ENCODE data around the gene HRC.
"Not testable (repeated sequence)": the region's sequence is repeated elsewhere in the genome, so short reads cannot be mapped to it uniquely, and the experiment has no call there.

Gene HRC

DNA sequence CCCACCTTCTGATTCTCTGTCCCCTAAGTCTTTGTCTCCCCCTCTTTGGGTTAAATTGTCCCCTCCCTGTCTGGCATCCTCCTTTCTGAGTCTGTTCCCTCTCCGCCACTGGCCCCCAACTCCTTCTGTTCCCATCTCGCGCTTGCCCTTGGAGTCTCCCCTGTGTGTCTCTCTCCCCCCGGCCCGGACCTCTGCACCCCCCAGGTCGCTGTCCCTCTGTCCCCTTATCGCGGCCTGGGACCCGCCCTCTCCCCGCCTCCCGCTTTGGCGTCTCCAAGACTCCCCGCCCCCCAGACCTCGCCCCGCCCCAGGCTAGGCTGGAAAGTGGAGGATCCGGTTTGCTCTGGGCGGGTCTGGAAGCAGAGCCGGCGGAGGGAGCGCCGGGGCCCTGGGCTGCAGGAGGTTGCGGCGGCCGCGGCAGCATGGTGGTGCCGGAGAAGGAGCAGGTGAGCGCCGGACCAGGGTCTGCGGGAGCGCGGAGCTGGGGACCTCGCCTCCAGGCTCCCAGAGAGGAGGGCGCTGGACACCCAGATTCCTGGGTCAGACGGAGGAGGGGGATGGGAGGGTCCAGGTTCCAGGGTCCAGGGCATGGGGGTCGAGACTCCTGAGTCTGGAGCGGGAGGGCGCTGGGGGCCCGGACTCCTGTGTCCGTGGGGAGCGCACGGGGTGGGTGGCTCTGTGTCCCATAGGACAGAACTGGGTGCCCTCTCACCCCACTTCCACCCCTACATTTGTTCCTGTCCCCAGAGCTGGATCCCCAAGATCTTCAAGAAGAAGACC lies 2.4 kb upstream of the HRC start, which contains the start of gene TRPM4:
Gene TRPM4, plus strand, starts transcription at position 348 of the 780 bp plus-strand sequence. Its CDS starts 75 bp downstream, at position 423.
- no peak for DNase-seq

DNA sequence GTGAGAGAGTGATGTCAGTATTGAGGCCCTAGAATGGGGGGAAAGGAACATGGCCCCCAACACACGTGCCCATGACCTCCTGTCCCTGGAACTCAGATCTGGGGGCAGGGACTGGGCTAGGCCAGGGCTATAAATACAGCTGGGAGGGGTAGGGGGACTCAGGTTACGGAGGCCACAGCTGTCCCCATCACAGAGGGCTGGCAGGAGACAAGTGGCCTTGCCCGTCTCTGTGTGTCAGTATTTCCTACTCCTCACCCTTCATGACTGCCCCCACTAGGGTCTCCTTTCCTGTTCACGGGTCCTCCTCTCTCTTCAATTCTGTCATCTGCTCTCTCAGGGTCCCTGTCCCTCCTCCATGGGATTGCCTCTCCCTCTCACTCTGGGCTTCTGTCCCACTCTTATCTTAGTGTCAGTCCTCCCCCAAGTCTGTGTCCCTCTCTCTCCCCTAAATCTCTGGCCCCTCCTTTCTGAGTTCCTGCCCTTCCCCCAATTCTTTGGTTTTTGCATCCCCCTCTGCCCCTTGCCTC lies 687 bp upstream of the HRC start:
- no peak for DNase-seq

DNA sequence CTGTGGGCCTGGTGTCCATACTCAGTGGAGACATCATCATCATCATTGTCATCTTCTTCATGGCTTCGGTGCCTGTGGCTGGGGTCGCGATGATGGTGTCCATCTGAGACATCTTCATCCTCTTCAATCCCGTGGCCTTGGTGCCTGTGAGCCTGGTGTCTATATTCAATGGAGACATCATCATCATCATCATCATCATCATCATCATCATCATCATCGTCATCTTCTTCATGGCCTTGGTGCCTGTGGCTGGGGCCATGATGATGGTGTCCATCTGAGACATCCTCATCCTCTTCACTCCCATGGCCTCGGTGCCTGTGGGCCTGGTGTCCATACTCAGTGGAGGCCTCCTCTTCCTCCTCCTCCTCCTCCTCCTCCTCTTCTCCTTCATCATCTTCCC lies 917 bp downstream of the HRC start:
- no peak for DNase-seq

DNA sequence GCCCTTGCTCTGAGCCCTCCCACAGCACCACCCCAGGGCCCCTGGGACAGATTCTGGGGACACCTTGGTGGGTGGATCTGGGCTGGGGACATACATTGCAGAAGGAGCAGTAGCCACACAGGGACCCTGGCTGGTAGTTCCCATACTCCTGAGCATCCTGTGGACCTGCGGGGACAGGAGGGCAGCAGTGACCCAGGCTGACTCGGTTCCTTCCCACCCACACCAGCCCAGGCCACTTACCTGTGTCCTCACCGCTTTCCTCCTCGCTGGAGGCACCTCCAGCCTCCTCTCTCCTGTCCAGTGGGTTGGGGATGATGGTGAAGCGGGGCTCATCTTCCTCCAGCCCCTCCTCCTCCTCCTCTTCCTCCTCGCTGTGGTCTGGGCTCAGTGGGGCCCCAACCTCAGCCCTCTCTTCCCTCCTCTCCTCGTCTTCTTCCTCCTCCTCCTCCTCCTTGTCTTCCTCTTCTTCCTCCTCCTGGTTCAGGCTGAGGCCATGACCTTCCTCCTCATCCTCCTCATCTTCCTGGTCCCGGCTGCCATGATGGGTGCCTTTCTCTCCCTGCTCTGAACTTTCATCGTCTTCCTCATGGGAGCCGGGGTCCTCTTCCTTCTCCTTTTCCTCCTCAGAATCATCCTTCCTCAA lies 1.9 kb downstream of the HRC start:
- DNase-seq = no peak

DNA sequence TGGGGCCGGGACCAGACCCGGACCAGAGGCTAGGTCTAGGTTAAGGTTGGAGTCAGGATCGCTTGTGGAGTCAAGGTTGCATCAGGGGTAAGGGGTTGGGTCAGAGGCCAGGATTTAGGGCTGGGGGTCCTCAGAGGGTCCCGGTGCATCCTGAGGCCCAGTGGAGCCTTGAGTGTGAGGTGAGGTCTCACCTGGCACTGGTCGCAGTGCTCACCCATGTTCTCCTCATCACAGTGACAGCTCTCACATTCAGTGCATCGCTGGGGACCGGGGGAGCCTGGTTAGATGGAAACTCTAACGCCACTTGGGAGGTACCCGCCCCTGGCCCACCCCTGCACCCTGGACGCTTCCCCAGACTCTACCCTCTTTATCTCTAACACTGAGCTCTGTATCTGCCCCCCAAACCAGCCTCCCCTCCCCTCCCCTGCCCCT lies 3.1 kb downstream of the HRC start:
- DNase-seq = no peak

DNA sequence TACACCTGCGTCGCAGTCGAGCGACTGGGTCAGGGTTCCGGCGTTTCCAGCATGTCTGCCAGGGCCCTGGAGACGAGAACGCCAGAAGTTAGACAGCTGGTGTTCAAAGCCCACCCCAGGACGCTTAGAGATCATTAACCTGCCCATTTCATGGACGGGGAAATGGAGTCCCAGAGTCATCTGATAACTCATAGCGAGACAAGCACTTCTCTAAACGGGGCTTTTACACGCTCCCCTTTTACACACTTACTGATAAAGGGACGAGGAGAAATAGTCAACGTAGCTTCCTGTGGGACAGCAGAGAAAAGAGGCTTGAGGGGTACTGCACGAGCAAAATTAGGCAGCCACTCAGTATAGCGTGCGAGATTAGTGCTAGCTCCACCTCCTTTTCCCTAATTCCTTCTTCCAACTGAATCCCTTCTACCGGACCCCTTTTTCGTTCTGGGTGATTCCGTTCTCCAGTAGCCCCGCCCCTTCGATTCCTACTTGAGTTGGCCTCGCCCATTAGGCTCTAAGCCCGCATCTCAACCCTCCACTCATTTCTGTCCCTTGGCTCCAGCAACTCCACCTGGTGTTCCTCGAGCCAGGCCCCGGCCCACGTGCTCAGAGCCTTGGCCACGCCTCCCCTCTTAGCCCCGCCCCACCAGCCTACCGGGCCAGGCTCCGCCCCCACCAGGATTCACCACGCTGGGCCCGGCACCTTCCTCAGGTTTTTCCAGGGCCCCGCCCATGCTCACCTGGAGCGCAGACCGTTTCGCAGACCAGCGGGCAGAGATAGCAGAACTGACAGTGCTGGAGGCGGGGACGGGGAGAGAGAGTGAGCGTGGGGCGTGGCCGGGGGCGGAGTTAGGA lies 3.7 kb downstream of the HRC start:
- DNase-seq = peak in 1 of 4 experiments; percentile 46

DNA sequence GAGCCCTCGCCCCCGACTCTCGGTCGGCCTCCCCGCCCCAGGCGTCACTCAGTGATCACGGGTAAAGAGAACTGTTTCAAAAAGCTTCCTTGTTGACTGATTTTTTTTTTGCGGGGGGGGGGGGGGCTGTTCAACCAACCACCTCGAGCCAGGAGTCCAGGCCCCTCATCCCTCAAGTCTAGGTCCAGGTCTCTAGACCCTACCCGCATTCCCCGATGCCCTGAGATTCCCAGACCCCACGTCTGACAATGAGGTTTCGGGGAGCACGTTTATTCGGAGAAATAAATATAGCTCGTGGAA lies 4.3 kb downstream of the HRC start:
- DNase-seq = no peak

DNA sequence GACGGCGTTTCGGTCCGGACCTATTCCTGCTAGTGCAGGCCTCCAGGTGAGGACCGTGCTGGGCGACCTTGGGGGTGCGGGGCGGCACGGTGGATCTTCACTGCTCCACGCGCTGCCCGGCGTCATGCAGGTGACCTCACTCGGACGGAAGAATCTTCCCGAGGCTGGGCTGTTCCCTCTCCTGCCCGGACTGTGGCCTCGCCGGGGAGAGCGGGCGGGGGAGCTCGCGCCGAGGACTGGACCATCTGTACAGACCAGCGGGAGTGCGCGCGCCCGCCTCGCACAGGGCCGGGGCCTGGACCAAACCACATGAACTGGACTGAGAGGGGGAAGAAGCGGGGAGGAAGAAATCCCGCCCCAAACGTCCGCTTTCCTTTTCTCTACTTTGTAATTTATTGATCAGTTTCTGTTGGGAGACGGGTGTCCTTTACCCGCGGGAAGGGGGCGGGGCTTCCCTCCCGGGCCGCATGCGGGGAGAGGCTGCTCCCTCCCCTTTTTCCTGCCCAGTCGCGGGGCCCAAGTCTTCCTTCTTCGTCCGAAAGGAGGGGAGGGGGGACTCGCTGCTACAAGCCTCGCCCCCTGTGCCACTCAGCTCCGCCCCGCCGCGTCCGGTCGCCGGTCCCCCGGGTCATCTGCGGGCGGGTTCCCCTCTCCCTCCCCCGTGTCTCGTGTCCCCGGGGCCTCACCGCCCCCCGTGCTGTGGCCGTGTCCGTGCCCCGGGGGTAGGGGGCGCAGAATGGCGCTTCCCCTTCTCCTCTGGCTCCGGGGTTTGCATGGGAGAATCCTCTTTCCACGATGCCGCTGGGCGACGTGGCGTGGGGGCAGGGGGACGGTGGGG lies 4.9 kb downstream of the HRC start:
- peak in 1 of 4 experiments; percentile 18 for DNase-seq

DNA sequence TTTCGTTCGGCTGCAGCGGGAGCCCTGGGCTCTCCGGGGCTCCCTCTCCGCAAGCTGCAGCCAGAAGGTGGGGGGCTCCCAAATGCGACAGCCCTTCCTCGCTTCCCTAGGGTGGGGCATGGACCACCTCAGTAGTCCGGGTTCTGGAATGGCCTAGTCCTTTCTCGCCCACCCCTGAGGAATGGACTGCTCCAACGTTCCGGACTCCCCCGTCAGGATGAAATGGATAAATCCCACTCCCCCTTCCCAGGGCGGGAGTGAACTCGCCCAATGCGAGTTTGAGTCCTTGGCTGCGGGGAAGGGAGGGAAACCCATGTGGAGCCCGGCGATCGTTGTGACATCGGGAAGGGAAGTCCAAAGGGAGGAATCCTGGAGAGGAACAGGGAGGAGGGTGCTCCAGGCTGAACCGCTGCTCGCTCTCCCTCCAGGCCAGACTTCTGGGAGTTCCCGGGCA lies 5.5 kb downstream of the HRC start:
- no peak for DNase-seq

DNA sequence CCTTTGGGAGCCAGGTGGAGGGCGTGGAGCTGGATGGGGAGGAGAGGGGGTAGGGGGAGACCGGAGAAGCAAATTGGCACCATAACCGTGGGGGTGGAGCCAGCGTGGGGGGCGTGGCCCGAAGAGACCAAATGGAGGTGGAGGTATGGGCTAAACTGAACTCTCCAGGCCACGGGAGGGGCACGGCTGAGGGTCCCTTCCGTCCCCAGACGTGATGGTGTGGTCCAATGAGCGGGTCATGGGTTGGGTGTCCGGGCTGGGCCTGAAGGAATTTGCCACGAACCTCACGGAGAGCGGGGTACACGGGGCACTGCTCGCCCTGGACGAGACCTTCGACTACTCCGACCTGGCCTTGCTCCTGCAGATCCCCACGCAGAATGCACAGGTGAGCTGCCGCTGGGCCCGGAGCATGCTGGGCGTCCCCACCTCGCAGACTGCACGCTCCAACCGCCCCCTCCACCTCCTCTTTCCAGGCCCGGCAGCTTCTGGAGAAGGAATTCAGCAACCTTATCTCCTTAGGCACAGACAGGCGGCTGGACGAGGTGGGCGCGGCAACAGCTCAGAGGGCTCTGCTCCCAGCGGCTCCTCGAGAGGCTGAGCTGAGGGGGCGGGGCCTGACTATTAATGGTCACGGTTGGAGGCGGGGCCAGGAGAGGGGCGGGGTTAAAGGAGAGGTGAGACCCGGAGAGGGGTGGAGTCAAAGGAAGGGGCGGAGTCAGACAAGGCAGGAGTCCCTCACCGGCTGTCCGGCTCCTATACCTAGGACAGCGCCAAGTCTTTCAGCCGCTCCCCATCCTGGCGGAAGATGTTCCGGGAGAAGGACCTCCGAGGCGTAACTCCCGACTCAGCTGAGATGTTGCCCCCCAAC lies 6.2 kb downstream of the HRC start:
- DNase-seq = peak; percentile 21 to 57 (median 44)

DNA sequence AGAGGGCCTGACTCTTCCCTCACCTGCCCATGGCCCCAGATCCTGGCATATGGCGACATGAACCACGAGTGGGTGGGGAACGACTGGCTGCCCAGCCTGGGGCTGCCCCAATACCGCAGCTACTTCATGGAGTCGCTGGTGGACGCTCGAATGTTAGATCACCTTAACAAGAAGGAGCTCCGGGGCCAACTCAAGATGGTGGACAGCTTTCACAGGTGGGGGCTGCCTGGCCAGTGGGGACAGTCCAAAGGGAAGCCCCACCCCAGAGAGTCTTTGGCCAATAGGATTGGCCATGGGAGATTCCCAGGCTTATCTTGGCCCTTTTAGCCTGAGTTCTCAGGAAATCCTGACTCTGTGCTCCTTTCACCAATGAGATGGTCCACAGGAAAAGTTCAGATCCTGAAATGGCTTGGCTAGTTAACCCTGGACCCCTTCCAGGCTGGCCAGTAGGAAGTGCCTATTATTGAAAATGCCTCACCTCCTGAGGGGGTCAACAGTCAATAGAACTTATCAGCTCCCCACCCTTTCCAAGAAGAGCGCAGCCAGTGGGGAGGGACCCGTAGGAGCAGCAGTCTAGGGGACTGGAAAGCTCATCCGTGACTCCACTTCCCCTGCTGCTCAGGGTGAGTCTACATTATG lies 7.0 kb downstream of the HRC start:
- no peak for DNase-seq

DNA sequence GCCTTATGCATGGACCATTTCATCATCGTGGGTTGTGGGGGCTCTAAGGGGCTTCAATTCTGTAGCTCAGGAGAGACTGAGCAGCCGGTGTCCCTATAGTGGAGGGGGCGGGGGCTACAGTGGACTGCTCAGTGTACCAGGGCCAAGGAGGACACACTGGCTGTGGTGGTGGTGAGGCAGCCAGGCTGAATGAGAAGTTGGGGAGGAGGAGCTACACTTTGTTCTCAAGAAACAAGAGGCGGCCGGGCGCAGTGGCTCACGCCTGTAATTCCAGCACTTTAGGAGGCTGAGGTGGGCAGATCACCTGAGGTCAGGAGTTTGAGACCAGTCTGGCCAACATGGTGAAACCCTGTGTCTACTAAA lies 8.8 kb downstream of the HRC start:
- DNase-seq = not testable (repeated sequence)

DNA sequence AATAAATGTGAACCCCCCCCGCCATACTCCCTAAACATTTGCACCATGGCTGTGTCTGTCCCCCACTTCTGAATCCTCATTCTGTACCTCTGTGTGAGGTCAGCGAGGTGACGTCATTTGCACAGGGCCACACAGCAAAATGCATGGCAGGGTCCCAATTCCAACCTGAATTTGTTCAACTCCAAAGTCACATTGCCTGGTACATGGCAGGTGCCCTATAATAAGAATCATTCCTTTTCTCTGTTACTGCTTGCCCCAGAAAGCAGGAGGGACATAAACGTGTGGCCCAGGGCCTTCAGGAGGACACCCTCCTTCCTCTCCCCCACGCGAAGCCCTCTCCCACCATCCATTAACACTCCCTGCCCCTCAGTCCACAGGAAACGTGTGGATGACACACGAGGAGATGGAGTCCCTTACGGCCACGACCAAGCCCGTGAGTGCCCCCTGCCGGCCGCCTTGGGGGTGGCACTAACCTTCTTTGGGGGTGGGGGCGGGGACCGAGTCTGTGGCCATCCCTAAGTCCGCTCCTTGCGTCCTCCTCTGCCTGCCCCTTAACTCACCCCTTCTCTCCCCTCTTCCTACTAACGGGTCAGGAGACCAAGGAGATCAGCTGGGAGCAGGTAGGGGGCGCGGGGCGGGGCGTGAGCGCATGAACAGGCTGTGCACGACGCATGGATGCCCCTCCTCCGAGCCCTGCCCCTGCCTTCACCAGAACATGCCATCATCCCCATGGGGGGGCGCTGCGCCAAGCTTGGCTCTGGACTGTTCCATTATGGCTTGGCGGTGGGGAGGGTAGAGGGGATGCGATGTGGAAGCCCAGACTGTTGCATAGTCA lies 9.4 kb downstream of the HRC start:
- peak; percentile 71 to 74 (median 73) for DNase-seq

DNA sequence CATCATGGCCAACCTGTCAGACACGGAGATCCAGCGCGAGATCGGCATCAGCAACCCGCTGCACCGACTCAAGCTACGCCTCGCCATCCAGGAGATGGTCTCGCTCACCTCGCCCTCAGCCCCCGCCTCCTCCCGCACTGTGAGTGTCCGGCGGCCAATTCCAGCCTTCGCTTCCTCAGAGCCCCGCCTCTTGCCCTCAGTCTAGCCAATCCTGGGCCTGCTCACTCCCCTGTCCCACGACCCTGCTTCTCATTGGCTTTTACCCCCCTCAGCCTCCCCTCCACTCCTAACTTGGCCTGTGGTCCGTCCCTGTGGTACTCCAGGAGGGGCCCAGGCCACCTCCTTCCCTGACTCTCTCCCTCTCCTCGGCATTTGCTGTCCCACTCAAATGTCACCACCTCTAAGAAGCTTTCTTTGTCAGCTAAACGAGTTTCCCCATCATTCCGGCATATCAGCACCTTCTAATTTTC lies 12.3 kb downstream of the HRC start:
- DNase-seq = peak in 3 of 4 experiments; percentile 17 to 30 (median 24)

DNA sequence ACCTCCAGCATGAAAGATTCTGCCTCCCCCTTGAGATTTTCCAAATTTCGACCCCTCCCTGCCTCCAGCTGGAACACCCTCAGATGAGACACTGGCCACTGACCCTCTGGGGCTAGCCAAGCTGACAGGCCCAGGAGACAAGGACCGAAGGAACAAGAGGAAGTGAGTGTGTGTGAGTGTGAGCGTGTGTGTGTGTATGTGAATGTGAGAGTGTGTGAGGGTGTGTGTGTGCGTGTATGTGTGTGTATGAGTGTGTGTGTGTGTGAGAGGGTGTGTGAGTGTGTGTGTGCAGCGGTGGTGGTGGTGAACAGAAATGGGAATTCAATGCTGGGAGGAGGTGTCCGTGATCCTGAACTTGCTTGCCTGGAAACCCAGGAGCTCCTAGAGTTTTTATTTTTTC lies 13.8 kb downstream of the HRC start:
- DNase-seq = no peak

DNA sequence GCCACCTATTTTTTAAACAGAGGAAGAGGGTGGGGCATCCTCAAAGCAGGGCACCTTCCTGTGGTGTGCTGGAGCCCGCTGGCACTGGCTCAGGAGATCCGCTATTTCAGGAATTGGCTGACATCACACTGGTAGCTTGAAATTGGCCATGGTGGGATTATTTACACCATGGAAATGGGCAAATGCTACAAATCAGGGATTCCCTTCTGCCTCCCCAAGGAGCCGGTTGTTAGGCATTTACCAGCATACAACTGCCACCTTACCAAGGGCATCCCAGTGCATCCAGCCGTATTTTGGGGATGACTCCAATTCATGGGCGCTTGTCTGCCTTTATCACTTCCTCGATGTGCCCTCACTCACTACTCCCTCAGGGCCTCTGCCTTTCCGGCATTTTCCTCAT lies 14.2 kb downstream of the HRC start:
- no peak for DNase-seq

DNA sequence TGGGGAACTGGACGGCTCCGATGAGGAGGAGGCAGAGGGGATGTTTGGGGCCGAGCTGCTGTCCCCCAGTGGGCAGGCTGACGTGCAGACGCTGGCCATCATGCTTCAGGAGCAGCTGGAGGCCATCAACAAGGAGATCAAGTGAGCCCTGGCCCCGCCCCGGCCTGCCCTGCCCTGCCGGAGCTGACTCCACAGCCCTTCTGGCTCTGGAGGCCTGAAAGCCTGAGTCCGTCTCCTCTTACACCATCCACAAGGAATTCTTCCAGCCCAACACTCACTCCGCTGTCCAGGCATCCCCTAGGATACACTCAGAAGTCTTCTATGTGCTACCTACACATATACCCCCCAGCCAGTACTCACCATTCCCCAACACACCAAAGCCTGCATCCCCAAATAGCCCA lies 18.4 kb downstream of the HRC start:
- DNase-seq = no peak

DNA sequence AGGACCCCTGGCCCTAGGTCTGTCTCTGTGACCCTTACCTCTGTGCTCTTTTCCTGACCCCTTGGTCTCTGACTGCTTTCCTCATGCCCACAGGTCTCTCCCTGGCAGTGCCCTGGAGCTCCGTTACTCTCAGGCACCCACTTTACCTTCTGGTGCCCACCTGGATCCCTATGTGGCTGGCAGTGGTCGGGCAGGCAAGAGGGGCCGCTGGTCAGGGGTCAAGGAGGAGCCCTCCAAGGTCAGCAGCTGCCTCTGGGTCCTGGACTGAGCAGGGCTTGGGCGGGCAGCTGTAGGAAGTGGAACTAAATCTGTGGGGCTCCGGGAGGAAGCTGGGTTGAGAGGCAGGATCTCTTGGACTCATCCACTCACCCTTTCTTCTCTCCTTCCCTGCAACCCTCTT lies 19.5 kb downstream of the HRC start:
- DNase-seq = no peak

DNA sequence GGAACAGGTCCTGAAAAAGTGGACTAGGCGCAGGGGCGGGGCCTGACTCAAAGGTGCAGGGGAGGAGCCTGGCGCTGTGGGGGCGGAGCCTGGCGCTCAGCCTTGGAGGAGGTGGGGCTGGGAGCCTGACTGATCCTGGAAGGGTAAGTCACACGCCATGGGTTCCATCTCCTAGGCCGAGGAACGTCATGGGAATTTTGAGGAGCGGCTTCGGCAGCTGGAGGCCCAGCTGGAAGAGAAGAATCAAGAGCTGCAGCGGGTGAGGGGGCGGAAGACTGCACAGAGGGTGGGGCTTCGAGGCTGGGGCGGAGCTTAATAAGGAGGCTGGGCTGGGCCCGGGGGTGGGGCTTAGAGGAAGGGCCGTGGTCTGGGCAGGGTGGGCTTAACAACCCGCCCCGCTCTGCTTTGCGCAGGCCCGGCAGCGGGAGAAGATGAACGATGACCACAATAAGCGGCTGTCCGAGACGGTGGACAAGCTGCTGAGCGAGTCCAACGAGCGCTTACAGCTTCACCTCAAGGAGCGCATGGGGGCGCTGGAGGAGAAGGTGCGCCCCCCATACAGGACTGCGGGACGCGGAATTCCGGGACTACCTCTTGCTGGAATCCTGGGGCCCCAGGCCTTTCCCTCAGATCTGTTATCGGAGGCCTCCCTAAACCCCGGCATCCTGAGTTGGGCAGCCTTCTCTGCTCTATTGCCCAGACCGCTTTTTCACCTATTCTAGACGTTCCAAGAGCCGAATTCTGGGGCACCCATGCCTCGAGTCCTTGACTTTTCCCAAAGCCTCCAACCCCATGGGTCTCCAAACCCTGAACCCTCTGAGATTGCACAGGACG lies 21.4 kb downstream of the HRC start:
- DNase-seq = peak in 1 of 4 experiments; percentile 53
